Uterus (tissue), 2 donors: ENCODE results near the gene PI16.

Experiments
- POLR2A ChIP-seq, 2 donors: fragments of 450-650 bp; IDR thresholded peaks; one replicate each; pipeline ENCODE4 v1.6.1; 2016; ENCODE audit warnings: antibody characterized with exemption in 2 of 2, mild to moderate bottlenecking in 1 of 2, moderate library complexity in 1 of 2
- TF ChIP-seq, protein P1 (sequence below), 4 experiments: fragments of 200-600 bp in 2 of 4; fragments of 450-650 bp in 2 of 4; sonication (generic) in 2 of 4; IDR thresholded peaks; one replicate each; pipeline ENCODE4 v1.5.1; 2016 to 2019; ENCODE audit warnings: antibody characterized with exemption in 4 of 4, mild to moderate bottlenecking in 2 of 4, moderate library complexity in 1 of 4

DNA sequence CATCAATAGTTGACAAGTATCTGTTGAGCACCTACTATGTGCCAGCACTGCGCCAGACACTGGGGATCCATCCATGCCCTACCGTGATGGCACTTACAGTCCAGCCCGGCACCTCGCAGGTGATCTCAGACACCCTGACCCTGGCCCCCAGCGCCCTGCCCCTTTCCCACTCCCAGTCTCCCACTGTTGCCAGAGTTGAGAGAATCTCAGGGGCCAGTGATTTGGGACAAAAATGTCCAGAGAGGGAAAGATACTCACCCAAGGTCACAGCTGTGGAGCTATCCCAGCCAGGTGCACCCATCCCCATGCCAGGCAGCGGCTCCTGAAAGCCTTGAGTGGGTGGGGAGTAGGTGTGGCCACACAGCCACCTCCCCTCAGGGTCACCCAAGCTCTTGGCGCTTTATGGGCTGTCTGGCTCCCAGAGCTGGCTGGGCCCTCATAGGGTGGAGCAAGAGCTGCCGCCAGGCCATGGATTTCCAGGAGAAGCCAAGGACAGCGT, 3.3 kb downstream of the PI16 start:
- TF ChIP-seq POLR2A (IDR thresholded peaks at IDR 0.05): no peak
- TF ChIP-seq, protein P1, sequence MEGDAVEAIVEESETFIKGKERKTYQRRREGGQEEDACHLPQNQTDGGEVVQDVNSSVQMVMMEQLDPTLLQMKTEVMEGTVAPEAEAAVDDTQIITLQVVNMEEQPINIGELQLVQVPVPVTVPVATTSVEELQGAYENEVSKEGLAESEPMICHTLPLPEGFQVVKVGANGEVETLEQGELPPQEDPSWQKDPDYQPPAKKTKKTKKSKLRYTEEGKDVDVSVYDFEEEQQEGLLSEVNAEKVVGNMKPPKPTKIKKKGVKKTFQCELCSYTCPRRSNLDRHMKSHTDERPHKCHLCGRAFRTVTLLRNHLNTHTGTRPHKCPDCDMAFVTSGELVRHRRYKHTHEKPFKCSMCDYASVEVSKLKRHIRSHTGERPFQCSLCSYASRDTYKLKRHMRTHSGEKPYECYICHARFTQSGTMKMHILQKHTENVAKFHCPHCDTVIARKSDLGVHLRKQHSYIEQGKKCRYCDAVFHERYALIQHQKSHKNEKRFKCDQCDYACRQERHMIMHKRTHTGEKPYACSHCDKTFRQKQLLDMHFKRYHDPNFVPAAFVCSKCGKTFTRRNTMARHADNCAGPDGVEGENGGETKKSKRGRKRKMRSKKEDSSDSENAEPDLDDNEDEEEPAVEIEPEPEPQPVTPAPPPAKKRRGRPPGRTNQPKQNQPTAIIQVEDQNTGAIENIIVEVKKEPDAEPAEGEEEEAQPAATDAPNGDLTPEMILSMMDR (IDR thresholded peaks at IDR 0.05): no peak
